B cell (primary cell): ENCODE measurements around the gene FIBCD1. TPM values are rescaled to one million over a fixed set of nuclear protein-coding genes. Genes with fewer than 3 reads are reported as not detected.
"Not testable (repeated sequence)": the region's sequence is repeated elsewhere in the genome, so short reads cannot be mapped to it uniquely, and the experiment has no call there.

Source experiments
- ATAC-seq: fragments of 200-7000 bp; cut with Tn5 transposase; one replicate; pipeline ENCODE4 v1.10.0; 2021; ENCODE audit warnings: low read depth, mild to moderate bottlenecking, moderate number of reproducible peaks, moderate library complexity
- CTCF ChIA-PET: fragments of 350-600 bp; sonication (Branson Sonifier 250); formaldehyde crosslinking; loops from one replicate; lab custom pipeline; 2021; ENCODE audit warnings: antibody characterized with exemption, inconsistent platforms; lab: Charles Lee
- POLR2A ChIA-PET: fragments of 350-600 bp; sonication (Branson Sonifier 250); formaldehyde crosslinking; loops from one replicate; lab custom pipeline; 2021; ENCODE audit warnings: antibody characterized with exemption; lab: Charles Lee
- DNase-seq: peaks from one replicate; pipeline ENCODE4 v3.0.0; 2013
- H2AFZ ChIP-seq: 2 replicates; pipeline ENCODE4 v1.6.1; 2012; ENCODE audit warnings: mild to moderate bottlenecking, low read depth, low read length; ENCODE audit not compliant: insufficient read depth, poor library complexity, severe bottlenecking
- H3K27ac ChIP-seq, 2 donors: 1 replicate in 1 of 2; 2 replicates in 1 of 2; pipeline ENCODE4 v1.5.1; 2012 to 2013; ENCODE audit warnings: low read length in 2 of 2, mild to moderate bottlenecking in 2 of 2, moderate library complexity in 1 of 2
- H3K27me3 ChIP-seq, 4 experiments: fragments of 200-600 bp in 1 of 4; sonication (generic) in 1 of 4; replicated peaks in 1 of 4; 1 replicate in 2 of 4; 2 replicates in 2 of 4; pipeline versions ENCODE4 v1.6.1 to v1.7.0; 2013 to 2016; ENCODE audit warnings: low read length in 3 of 4, mild to moderate bottlenecking in 2 of 4, mixed read lengths in 1 of 4, moderate library complexity in 1 of 4; ENCODE audit not compliant: insufficient read depth in 4 of 4, control insufficient read depth in 3 of 4; ENCODE audit errors: control extremely low read depth in 1 of 4
- H3K36me3 ChIP-seq, 2 experiments: replicated peaks in 1 of 2; 1 replicate in 1 of 2; 2 replicates in 1 of 2; pipeline versions ENCODE4 v1.6.1 to v1.7.1; 2013; ENCODE audit warnings: low read length in 1 of 2; ENCODE audit not compliant: insufficient read depth in 2 of 2, control insufficient read depth in 1 of 2; ENCODE audit errors: control extremely low read depth in 1 of 2, extremely low read depth in 1 of 2
- H3K4me1 ChIP-seq, 2 donors: fragments of 200-600 bp in 1 of 2; sonication (generic) in 1 of 2; 1 replicate in 1 of 2; 2 replicates in 1 of 2; pipeline versions ENCODE4 v1.5.1 to v1.6.1; 2013 to 2017; ENCODE audit warnings: low read length in 2 of 2; ENCODE audit not compliant: control insufficient read depth in 2 of 2, insufficient read depth in 2 of 2
- H3K4me2 ChIP-seq: replicated peaks from 2 replicates; pipeline ENCODE3; 2012; ENCODE audit warnings: mild to moderate bottlenecking, low read depth, low read length; ENCODE audit not compliant: poor library complexity, severe bottlenecking
- H3K4me3 ChIP-seq, 5 experiments: fragments of 200-600 bp in 1 of 5; sonication (generic) in 1 of 5; 1 replicate in 3 of 5; 2 replicates in 2 of 5; pipeline versions ENCODE4 v1.5.1 to v1.7.0; 2011 to 2016; ENCODE audit warnings: low read length in 4 of 5, mild to moderate bottlenecking in 4 of 5, low read depth in 2 of 5, control low read depth in 1 of 5, moderate library complexity in 1 of 5; ENCODE audit not compliant: insufficient read depth in 1 of 5; ENCODE audit errors: control extremely low read depth in 1 of 5, extremely low read depth in 1 of 5
- H3K79me2 ChIP-seq: fragments of 200-600 bp; sonication (generic); one replicate; pipeline ENCODE4 v1.6.0; 2016; ENCODE audit warnings: low read length; ENCODE audit not compliant: control insufficient read depth, insufficient read depth
- H3K9ac ChIP-seq: fragments of 200-600 bp; sonication (generic); 2 replicates; pipeline ENCODE4 v1.6.1; 2017; ENCODE audit warnings: mild to moderate bottlenecking, low read length, moderate library complexity
- H3K9me3 ChIP-seq, 3 donors: one replicate each; pipeline versions ENCODE4 v1.6.1 to v1.7.1; 2013; ENCODE audit warnings: low read length in 2 of 3; ENCODE audit not compliant: control insufficient read depth in 2 of 3, insufficient read depth in 1 of 3; ENCODE audit errors: control extremely low read depth in 1 of 3
- H4K20me1 ChIP-seq: 2 replicates; pipeline ENCODE4 v1.6.0; 2012; ENCODE audit warnings: mild to moderate bottlenecking, low read length; ENCODE audit not compliant: insufficient read depth, control insufficient read depth, poor library complexity, severe bottlenecking
- H3K27ac Mint-ChIP-seq: one replicate; pipeline ENCODE4 v1.8.0; 2021; ENCODE audit warnings: mixed read lengths
- H3K27me3 Mint-ChIP-seq: one replicate; pipeline ENCODE4 v1.8.0; 2021; ENCODE audit warnings: mixed read lengths
- H3K4me1 Mint-ChIP-seq: one replicate; pipeline ENCODE4 v1.8.0; 2021; ENCODE audit warnings: mixed read lengths
- H3K4me3 Mint-ChIP-seq: one replicate; pipeline ENCODE4 v1.8.0; 2021; ENCODE audit warnings: mixed read lengths
- H3K9me3 Mint-ChIP-seq: one replicate; pipeline ENCODE4 v1.8.0; 2022; ENCODE audit warnings: mixed read lengths; ENCODE audit not compliant: insufficient read depth
- EZH2 ChIP-seq: IDR thresholded peaks from 2 replicates; pipeline ENCODE4 v1.6.1; 2012; ENCODE audit warnings: borderline replicate concordance, low read depth, mild to moderate bottlenecking, moderate library complexity, low read length; ENCODE audit not compliant: insufficient read depth, poor library complexity, severe bottlenecking
- WGBS: methylation state at CpG from one replicate; pipeline ENCODE4 v1.1.5; 2013; ENCODE audit warnings: missing lambda C conversion rate; ENCODE audit not compliant: insufficient coverage; 5-methylcytosine and 5-hydroxymethylcytosine counted together
- intact Hi-C: fragments of 100-400 bp; cut with micrococcal nuclease; formaldehyde crosslinking; loops from one replicate; pipeline ENCODE4 v1.10.0; 2022
- polyA plus RNA-seq: library from polyadenylated mRNA; depleted of rRNA; stranded (reverse); fragments of >200 nt; gene quantifications from 2 replicates; pipeline ENCODE4 v1.2.3, GENCODE V29; 2012
- total RNA-seq, 2 donors: library from RNA; stranded (reverse); fragments of 120-200 nt in 1 of 2; gene quantifications; 1 replicate in 1 of 2; 2 replicates in 1 of 2; pipeline versions ENCODE4 v1.2.3 to v1.2.4, GENCODE V29; 2013 to 2022
- TF ChIP-seq, protein P1 (sequence below): fragments of 200-600 bp; IDR thresholded peaks from one replicate; pipeline ENCODE4 v1.8.0; 2022; ENCODE audit warnings: antibody characterized with exemption, mild to moderate bottlenecking

The FIBCD1 gene
- total and polyA plus RNA-seq, 2 donors (not counting 1 experiment from before 2014, with no cell fraction given): not detected

DNA sequence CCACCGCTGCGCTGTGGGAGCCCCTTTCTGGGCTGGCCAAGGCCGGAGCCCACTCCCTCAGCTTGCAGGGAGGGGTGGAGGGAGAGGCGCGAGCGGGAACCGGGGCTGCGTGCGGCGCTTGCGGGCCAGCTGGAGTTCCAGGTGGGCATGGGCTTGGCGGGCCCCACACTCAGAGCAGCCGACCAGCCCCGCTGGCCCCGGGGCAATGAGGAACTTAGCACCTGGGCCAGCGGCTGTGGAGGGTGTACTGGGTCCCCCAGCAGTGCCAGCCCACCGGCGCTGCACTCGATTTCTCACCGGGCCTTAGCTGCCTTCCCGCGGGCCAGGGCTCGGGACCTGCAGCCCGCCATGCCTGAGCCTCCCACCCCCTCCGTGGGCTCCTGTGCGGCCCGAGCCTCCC lies 29.0 kb downstream of the FIBCD1 start:
- H3K36me3 ChIP-seq, H3K4me3 ChIP-seq, H3K4me1 ChIP-seq, POLR2A ChIA-PET, H4K20me1 ChIP-seq, H3K9me3 Mint-ChIP-seq, H3K27ac ChIP-seq, H3K27me3 Mint-ChIP-seq, H3K27me3 ChIP-seq, H3K4me1 Mint-ChIP-seq, DNase-seq, H3K27ac Mint-ChIP-seq, H3K4me2 ChIP-seq, H3K79me2 ChIP-seq, intact Hi-C loops, H2AFZ ChIP-seq, H3K9ac ChIP-seq, H3K4me3 Mint-ChIP-seq, CTCF ChIA-PET, ATAC-seq, H3K9me3 ChIP-seq: not testable (repeated sequence)
- 94% methylated on average over 18 of the region's 27 CpGs for WGBS

- H3K4me2 ChIP-seq: no peak overlapping the region
Measured at GRCh38 chr9:130908878-130909355, 30.1 kb downstream of the FIBCD1 start.

More at GRCh38 chr9:130908878-130909355, 30.1 kb downstream of the FIBCD1 start:
- no peak for DNase-seq
- Histone ChIP-seq H3K79me2 (no peaks in the 10 kb centered on the region), H3K27ac (no peak overlapping the region), H3K4me3 (no peak overlapping the region), H2AFZ (no peak overlapping the region), H4K20me1 (no peaks in the 10 kb centered on the region), H3K27me3 (no peaks in the 10 kb centered on the region), H3K4me1 (no peaks in the 10 kb centered on the region), H3K9ac (no peak overlapping the region), H3K9me3 (peaks cover 0 to 8% (median 0%) of the 10 kb centered on the region in 3 donors), H3K36me3 (no peaks in the 10 kb centered on the region)
- TF ChIP-seq, protein P1, sequence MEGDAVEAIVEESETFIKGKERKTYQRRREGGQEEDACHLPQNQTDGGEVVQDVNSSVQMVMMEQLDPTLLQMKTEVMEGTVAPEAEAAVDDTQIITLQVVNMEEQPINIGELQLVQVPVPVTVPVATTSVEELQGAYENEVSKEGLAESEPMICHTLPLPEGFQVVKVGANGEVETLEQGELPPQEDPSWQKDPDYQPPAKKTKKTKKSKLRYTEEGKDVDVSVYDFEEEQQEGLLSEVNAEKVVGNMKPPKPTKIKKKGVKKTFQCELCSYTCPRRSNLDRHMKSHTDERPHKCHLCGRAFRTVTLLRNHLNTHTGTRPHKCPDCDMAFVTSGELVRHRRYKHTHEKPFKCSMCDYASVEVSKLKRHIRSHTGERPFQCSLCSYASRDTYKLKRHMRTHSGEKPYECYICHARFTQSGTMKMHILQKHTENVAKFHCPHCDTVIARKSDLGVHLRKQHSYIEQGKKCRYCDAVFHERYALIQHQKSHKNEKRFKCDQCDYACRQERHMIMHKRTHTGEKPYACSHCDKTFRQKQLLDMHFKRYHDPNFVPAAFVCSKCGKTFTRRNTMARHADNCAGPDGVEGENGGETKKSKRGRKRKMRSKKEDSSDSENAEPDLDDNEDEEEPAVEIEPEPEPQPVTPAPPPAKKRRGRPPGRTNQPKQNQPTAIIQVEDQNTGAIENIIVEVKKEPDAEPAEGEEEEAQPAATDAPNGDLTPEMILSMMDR: no peak
- no peak for TF ChIP-seq EZH2
- Mint-ChIP-seq H3K27ac (no peak overlapping the region), H3K4me3 (no peak overlapping the region), H3K9me3 (no peaks in the 10 kb centered on the region), H3K4me1 (no peaks in the 10 kb centered on the region), H3K27me3 (peaks cover 5% of the 10 kb centered on the region)
- WGBS: 86% methylated on average over 15 of the region's 19 CpGs
- intact Hi-C loops: no loop called here
- ChIA-PET POLR2A (no interaction called here), CTCF (no interaction called here)
- no peak for ATAC-seq
